ENCODE results near the gene CFAP97D1.

Gene CFAP97D1

DNA sequence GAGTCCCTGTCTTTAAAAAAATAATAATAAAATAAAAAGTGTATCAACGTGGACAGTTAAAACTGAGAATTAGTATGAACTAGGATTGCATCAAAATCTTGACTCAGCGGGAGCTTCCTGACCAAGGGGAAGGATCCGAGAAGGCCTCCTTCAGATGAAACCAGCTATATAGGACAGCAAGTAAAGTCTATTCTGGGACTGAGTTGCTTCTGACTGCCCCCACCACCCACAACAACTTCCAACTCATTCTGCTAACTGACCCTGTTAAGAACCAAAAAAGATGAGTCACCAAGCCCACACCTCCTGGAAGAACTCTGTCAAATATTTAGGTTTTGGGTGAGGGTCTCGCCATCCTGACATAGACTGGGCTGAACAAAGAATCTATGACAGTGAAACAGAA, 27.8 kb downstream of the CFAP97D1 start:
- ChIA-PET POLR2A (no interaction called here), CTCF (no interaction called here)
- no peak for DNase-seq (ENCODE audit: extremely low spot score)
- TF ChIP-seq CTBP1 (IDR thresholded peaks at IDR 0.05; ENCODE audit: borderline replicate concordance) (no peak), TARDBP (IDR thresholded peaks at IDR 0.05) (no peak), NFRKB (IDR thresholded peaks at IDR 0.05) (no peak), FOXK2 (IDR thresholded peaks at IDR 0.05) (no peak), L3MBTL2 (conservative IDR thresholded peaks at IDR 0.05) (no peak), BHLHE40 (IDR thresholded peaks at IDR 0.05; ENCODE audit: borderline replicate concordance) (no peak), PKNOX1 (IDR thresholded peaks at IDR 0.05) (no peak), HDGF (IDR thresholded peaks at IDR 0.05; ENCODE audit: borderline replicate concordance) (no peak), FOXA1 (IDR thresholded peaks at IDR 0.05) (no peak), ZNF384 (IDR thresholded peaks at IDR 0.05) (no peak), FOXM1 (IDR thresholded peaks at IDR 0.05; ENCODE audit: borderline replicate concordance) (no peak), ARNT (IDR thresholded peaks at IDR 0.05) (no peak), LEF1 (IDR thresholded peaks at IDR 0.05; ENCODE audit: borderline replicate concordance) (no peak), SP1 (IDR thresholded peaks at IDR 0.05) (no peak), SUZ12 (IDR thresholded peaks at IDR 0.05) (no peak), ELF4 (IDR thresholded peaks at IDR 0.05) (no peak)

DNA sequence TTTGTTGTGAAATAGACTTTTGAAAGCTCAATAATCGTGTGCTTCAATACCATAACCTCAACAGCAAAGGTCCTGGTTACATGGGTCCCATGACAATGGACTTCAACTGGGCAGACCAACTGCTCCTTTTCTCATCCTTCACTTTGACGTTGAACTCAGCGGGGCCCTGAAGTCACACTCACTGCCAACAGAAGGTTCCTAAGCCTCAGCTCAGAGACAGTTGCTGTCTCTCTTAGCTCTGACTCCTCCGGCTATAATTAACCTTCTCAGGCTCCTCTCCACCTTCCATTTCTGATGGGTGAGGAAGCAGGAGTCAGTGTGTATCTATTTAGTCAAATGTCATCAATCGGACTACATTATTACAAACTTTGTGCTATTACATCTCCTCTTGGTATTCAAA, 28.9 kb downstream of the CFAP97D1 start:
- POLR2A ChIA-PET, result no interaction called here
- TF ChIP-seq FOXM1 (IDR thresholded peaks at IDR 0.05; ENCODE audit: borderline replicate concordance) (no peak), SUZ12 (IDR thresholded peaks at IDR 0.05) (no peak), TARDBP (IDR thresholded peaks at IDR 0.05) (no peak), BHLHE40 (IDR thresholded peaks at IDR 0.05; ENCODE audit: borderline replicate concordance) (no peak), PKNOX1 (IDR thresholded peaks at IDR 0.05) (no peak), NFRKB (IDR thresholded peaks at IDR 0.05) (no peak)
- DNase-seq (ENCODE audit: extremely low spot score), result no peak
- CTCF ChIA-PET, result interaction anchor here (0.5 kb wide), 1 partner anchor 22 kb away, joined by 3 read pairs; no protein-coding TSS in a partner anchor

- ChIA-PET POLR2A (no interaction called here), CTCF (no interaction called here)
- TF ChIP-seq LEF1 (IDR thresholded peaks at IDR 0.05; ENCODE audit: borderline replicate concordance) (no peak), SUZ12 (IDR thresholded peaks at IDR 0.05) (no peak), ZNF384 (IDR thresholded peaks at IDR 0.05) (no peak), FOXK2 (IDR thresholded peaks at IDR 0.05) (no peak), CTBP1 (IDR thresholded peaks at IDR 0.05; ENCODE audit: borderline replicate concordance) (no peak), TARDBP (IDR thresholded peaks at IDR 0.05) (no peak), FOXM1 (IDR thresholded peaks at IDR 0.05; ENCODE audit: borderline replicate concordance) (no peak), BHLHE40 (IDR thresholded peaks at IDR 0.05; ENCODE audit: borderline replicate concordance) (no peak), PKNOX1 (IDR thresholded peaks at IDR 0.05) (no peak), NFRKB (IDR thresholded peaks at IDR 0.05) (no peak), HDGF (IDR thresholded peaks at IDR 0.05; ENCODE audit: borderline replicate concordance) (no peak), ELF4 (IDR thresholded peaks at IDR 0.05) (no peak), FOXA1 (IDR thresholded peaks at IDR 0.05) (no peak), SP1 (IDR thresholded peaks at IDR 0.05) (no peak), L3MBTL2 (conservative IDR thresholded peaks at IDR 0.05) (no peak), ARNT (IDR thresholded peaks at IDR 0.05) (no peak)
- no peak for DNase-seq (ENCODE audit: extremely low spot score)
These were observed 30.0 kb downstream of the CFAP97D1 start for GRCh38 chr17:43810226-43810715.

GRCh38 chr17:43810823-43811222, 30.6 kb downstream of the CFAP97D1 start:
- TF ChIP-seq HDGF (IDR thresholded peaks at IDR 0.05; ENCODE audit: borderline replicate concordance) (no peak), BHLHE40 (IDR thresholded peaks at IDR 0.05; ENCODE audit: borderline replicate concordance) (no peak), ZNF384 (IDR thresholded peaks at IDR 0.05) (no peak), NFRKB (IDR thresholded peaks at IDR 0.05) (no peak), FOXK2 (IDR thresholded peaks at IDR 0.05) (no peak), SUZ12 (IDR thresholded peaks at IDR 0.05) (no peak), ARNT (IDR thresholded peaks at IDR 0.05) (no peak), PKNOX1 (IDR thresholded peaks at IDR 0.05) (no peak), CTBP1 (IDR thresholded peaks at IDR 0.05; ENCODE audit: borderline replicate concordance) (no peak), FOXA1 (IDR thresholded peaks at IDR 0.05) (no peak), SP1 (IDR thresholded peaks at IDR 0.05) (no peak), TARDBP (IDR thresholded peaks at IDR 0.05) (no peak), ELF4 (IDR thresholded peaks at IDR 0.05) (no peak), FOXM1 (IDR thresholded peaks at IDR 0.05; ENCODE audit: borderline replicate concordance) (no peak)
- POLR2A ChIA-PET, result no interaction called here
- CTCF ChIA-PET, result interaction anchor here (1.0 kb wide), 1 partner anchor 45 kb away, joined by 3 read pairs; no protein-coding TSS in a partner anchor
- DNase-seq (ENCODE audit: extremely low spot score), result no peak

- DNase-seq (ENCODE audit: extremely low spot score), result no peak
- ChIA-PET POLR2A (no interaction called here), CTCF (no interaction called here)
- TF ChIP-seq CTBP1 (IDR thresholded peaks at IDR 0.05; ENCODE audit: borderline replicate concordance) (no peak), ELF4 (IDR thresholded peaks at IDR 0.05) (no peak), LEF1 (IDR thresholded peaks at IDR 0.05; ENCODE audit: borderline replicate concordance) (no peak), HDGF (IDR thresholded peaks at IDR 0.05; ENCODE audit: borderline replicate concordance) (no peak), SUZ12 (IDR thresholded peaks at IDR 0.05) (no peak), BHLHE40 (IDR thresholded peaks at IDR 0.05; ENCODE audit: borderline replicate concordance) (no peak), FOXK2 (IDR thresholded peaks at IDR 0.05) (no peak), SP1 (IDR thresholded peaks at IDR 0.05) (no peak), ARNT (IDR thresholded peaks at IDR 0.05) (no peak), TARDBP (IDR thresholded peaks at IDR 0.05) (no peak), L3MBTL2 (conservative IDR thresholded peaks at IDR 0.05) (no peak), FOXM1 (IDR thresholded peaks at IDR 0.05; ENCODE audit: borderline replicate concordance) (no peak), ZNF384 (IDR thresholded peaks at IDR 0.05) (no peak)
These were observed 32.4 kb downstream of the CFAP97D1 start for GRCh38 chr17:43812396-43813265.

Data from HEK293T (cell line).